ENCODE results near the gene CACNB1.
A peak's percentile ranks its signal among the peaks of the same experiment; 100 is the strongest.

CACNB1 gene

GRCh38 chr17:39200070-39200879 is 2.8 kb upstream of the CACNB1 start, which contains the start of gene RPL19:
Gene RPL19 (plus strand): TSS chr17:39200283. CDS start chr17:39200345, 62 bp downstream.
- peak; percentile 87 for DNase-seq

DNA sequence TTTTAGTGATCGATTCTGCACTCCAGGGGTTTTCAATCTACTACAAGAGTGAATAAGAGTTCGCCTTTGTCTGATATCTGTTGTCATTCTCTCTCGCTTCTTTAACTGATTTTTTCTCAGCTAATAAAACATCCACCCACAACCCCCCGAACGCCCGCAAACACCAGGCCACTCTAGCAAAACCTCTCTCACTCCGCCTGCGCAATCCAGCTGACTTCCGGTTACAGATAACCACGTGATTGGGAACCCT is 2.3 kb upstream of the CACNB1 start:
- no peak for DNase-seq

DNA sequence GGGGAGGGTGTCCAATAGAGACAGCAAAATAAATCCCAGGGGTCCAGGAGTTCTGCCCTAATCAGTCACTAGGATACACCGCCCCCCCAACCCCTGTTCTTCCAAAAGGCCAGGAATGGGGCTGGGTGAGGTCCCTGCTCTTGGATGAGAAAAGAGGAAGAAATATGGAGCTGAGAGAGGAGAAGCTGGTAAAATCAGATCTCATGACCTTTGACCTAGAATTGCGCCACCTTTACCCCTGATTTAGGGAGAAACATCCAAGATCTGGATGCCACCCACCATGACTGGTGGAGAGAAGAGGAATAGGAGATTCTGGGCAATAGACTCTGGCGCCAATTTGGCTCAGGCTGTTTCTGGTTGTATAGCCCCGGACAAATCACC is 707 bp upstream of the CACNB1 start:
- no peak for DNase-seq

- DNase-seq: no peak
Measured at GRCh38 chr17:39196808-39197291, 619 bp downstream of the CACNB1 start.

GRCh38 chr17:39196241-39196807 is 1.1 kb downstream of the CACNB1 start:
- DNase-seq: no peak

DNA sequence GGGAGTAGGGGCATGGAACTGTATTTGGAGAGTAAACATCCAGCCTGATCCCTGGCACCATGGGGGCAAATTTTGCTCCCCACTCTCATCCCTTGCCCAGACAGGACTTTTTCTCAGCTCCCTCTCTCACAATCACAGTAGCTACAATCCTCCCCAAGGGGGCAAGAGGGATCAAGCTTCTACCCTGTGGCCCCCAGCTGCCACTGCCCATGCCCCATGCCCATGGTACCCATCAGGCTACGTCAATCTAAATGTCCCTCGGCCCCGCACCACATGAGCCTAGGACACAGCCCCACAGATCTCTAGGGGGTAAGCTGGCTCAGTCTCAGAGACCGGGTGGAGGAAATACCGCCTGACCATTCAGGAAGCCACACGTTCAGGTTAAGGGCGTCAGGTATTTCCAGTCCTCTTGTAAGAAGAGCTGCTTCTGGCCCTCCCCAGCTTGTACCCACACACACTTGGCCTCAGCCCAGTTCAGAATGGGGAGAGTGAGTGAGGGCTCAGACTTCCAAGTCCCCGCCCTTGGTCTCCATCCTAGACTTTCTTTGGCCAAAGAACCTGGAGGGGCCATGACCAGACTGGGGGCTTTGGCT is 1.8 kb downstream of the CACNB1 start:
- DNase-seq: no peak

- no peak for DNase-seq
Measured at GRCh38 chr17:39194985-39195524, 2.4 kb downstream of the CACNB1 start.

DNA sequence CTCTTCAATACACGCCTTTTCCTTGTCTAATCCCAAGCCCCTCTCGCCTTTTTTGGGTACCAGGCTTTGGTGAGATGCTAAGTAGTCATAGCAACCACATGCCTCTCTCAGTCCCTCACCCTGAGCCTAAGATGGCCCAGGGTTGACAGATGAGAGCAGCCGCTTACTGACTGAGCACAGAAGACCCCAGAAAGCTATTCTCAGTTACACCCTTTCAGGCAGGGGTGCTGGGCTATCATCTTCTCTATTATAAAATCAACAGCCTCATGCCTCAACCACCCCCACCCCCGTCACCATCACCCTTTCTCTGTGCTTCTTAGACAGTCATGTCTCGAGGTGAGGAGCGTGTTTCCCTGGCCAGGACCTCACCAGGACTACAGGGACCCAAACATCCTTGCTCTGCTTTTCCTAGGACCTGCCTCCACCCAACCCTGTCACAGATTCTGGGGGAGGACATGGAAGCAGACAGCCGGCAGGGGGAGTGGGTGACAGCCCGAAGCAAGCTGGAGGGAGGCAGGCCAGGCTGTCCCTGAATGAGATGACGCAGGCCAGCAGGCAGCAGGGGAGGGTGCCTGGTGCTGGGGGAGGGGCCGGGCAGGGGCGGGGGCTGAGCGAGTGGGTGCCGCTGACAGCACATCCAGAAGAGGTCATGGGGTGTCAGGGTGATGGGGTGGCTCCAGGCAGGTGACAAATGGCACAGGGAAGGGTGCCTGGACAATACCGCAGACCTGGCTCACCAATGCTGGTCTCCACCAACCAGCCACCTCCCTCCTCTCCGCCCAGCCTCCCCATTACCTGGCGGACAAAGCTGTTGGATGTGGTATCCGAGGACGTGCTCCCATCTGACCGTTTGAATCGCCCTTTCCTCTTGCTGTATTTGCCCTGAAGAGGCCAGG is 3.1 kb downstream of the CACNB1 start:
- no peak for DNase-seq

DNA sequence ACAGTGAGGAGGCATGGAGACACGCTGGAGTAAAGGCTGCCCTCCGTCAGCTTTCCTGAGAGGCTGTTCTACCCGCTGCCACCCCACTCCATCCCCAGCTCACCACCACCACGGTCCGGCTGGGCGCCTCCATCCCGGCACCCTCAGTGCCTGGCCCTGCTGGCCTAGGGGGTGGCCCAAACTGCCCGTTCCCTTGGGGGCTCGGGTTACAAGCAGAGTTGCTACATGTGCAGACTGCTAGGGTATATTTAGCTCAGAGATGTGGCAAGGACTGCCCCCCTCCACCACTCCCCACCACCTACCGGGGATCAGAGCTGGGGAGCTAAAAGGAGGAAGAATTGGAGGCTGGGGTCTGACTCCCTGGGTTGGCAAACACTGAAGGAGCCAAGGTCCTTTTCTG is 4.1 kb downstream of the CACNB1 start:
- DNase-seq: no peak

- DNase-seq: no peak
Measured at GRCh38 chr17:39192901-39193300, 4.6 kb downstream of the CACNB1 start.

GRCh38 chr17:39191750-39192510 is 5.5 kb downstream of the CACNB1 start:
- DNase-seq: no peak

DNA sequence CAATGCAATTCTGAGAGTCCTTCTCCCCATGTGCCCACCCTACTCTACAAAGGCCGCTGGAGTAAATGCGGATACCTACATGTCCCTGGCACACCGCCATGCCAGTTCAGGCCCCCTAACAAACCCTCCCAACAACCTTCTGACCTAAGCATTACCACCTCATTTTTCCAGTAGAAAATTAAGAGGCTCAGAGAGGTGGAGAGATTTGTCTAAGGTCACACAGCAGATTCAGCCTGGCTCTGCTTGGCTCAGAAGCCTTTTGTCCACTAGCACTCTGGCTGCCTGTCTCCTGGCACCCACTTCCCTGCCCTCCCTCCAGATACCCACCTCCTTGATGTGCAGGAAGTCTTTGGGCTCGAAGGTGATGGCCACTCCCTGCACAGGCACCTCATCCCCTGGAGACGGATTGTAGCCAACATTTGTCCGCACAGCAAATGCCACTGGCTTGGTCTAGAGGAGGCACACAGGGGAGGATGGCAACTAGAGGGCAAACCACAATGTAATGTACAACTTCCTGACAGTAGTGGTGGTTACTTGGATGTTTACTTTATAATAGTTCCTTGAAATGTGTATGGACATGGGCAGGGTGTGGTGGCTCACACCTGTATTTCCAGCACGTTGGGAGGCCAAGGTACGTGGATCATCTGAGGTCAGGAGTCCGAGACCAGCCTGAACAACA is 10.2 kb downstream of the CACNB1 start:
- no peak for DNase-seq

DNA sequence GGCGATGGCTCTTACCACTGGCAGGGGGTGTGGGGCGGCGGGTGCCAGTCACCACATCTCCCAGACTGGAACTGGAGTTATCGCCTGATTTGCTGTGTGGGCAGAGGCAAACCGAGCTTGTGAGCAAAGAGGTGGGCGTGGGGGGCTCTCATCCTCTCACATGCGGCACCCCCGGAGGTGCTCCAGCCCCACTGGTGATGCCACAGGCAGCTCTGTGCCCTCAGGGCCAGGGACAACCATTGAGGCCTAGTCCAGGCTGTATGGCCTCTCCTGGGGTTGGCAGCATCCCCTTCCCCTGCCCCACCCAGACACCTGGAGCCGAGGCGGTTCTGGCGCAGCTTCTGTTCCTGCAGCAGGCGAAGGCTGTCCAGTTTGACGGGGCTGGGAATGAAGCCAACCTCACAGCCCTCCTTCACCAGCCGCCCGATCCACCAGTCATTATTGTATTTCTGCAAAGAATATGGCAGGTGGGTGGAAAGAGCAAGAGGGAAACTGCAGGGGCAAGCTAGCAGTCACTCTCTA is 10.9 kb downstream of the CACNB1 start:
- DNase-seq: no peak

DNA sequence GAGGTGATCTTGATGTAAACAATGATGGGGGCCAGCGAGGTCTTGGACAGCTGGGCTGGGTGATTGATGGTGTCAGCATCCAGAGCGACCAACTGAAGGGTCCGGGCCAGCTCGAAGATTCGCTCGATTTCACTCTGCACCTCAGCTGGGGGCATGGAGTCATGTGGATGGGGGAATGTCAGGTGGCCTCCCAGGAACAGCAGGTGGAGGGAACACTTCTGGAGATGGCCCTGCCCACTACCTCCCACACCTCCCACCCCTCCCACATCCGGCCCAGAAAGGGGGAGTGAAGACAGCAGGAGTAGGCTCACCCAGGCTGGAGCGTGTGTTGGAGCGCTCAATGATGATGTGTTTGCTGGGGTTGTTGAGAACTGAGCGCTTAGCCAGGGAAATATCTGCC is 13.7 kb downstream of the CACNB1 start:
- DNase-seq: no peak

DNA sequence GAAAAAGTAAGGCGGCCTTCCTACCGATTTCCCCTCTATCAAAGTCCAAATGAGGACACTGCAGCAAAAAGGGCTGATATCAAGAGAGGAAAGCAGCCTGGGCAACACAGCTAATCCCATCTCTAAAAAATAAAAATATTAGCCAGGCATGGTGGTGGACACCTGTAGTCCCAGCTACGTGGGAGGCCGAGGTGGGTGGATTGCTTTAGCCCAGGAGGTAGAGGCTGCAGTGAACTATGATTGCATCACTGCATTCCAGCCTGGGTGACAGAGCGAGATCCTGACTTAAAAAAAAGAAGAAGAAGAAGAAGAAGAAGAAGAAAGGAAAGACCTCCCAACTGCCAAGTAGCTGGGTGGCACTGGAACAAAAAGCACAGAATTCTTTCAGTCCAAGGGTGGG is 14.4 kb downstream of the CACNB1 start:
- DNase-seq: no peak

DNA sequence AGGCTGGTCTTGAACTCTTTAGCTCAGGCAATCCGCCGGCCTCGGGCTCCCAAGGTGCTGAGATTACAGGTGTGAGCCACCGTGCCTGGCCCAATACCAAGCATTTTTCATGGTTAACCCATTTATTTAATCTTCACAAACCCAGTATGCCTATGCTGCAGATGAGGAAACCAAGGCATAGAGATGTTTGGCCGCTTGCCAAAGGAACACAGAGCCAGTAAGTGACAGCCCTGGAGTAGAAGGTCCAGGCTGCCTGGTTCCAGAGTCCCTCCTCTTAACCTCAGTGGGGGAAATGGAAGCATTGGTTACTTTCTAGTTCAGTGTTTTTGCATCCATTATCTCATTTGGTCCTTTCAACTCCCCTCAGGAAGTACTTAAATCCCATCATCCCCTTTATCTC is 16.2 kb downstream of the CACNB1 start:
- no peak for DNase-seq

- DNase-seq: no peak
Measured at GRCh38 chr17:39178536-39178935, 18.9 kb downstream of the CACNB1 start.

DNA sequence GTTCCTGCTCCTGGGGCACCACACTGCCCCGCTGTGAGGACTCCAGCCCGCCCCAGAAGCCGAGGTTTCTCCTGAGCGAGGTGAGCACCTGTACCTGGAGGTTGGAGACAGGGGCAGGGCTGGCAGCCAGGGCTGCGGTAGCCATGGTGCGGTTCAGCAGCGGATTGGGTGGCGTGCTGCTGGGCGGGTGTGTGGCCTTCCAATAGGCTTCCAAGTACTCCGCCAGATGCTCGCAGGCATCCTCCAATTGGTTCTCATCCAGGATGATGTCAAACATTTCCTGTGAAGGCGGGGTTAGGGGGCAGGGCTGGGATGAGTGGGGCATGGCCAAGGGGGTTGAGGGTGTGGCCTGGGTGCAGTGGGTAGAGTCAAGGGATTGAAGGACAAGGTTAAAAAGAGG is 20.2 kb downstream of the CACNB1 start:
- no peak for DNase-seq

DNA sequence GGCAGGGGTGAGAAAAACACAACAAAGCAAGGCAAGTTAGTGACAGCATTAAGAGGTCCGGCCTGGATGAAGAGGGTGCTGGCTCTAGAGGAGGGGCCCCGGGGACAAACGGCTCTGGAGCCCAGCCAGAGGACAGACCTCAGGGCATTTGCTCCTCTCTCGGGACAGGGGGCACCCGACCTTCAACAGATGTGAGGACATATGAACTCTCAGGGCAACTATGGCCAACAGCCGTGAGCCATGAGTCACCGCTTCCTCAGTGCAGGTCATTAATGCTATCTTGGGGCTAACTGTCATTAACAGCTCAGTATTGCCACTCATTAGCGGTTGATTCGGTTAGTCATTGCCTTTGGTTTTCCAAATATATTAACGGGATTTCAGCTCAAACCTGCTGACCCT is 21.8 kb downstream of the CACNB1 start:
- no peak for DNase-seq

- no peak for DNase-seq
Measured at GRCh38 chr17:39174920-39175694, 22.4 kb downstream of the CACNB1 start.

Data from NCI-H2081 treated with DMSO at 0.1 percent for 48 hours (cell line).